GM21526 (cell line): Measurements from ENCODE around the gene C19orf25.

Experiments
- ATAC-seq: cut with Tn5 transposase; IDR thresholded peaks from one replicate; pipeline ENCODE4 v1.9.1; 2021; ENCODE audit warnings: moderate library complexity; ENCODE audit not compliant: unreplicated experiment, low FRiP score

The C19orf25 gene

DNA sequence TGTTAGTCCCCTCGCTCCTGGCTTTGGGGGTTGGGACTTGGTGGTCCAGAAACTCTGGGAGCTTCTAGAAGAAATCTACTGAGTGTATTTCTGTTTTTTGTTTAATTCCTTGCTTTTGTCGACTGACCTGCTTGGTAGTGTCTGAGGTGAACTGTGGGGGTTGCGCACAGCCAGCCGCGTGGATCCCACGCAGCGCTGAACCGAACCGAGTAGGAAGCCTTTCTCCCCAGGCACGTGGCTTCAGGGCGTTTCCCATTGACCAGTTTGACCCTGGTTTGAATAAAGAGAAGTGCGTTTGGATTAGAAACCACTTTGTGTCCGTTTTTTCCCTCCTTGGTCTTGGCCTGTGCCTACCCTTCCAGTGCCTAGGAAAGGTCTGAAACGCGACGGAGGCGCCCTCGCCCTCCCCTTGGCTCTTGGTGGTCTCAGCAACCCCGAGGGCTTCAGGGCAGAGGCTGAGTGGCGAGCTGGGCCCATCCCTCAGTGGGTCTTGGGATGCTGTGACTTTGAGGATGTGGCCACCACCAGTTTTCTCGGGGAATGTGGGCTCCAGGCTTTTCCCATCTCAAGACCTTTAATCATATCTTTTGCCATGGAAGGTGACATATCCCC lies 43.5 kb downstream of the C19orf25 start:
- no peak for ATAC-seq

DNA sequence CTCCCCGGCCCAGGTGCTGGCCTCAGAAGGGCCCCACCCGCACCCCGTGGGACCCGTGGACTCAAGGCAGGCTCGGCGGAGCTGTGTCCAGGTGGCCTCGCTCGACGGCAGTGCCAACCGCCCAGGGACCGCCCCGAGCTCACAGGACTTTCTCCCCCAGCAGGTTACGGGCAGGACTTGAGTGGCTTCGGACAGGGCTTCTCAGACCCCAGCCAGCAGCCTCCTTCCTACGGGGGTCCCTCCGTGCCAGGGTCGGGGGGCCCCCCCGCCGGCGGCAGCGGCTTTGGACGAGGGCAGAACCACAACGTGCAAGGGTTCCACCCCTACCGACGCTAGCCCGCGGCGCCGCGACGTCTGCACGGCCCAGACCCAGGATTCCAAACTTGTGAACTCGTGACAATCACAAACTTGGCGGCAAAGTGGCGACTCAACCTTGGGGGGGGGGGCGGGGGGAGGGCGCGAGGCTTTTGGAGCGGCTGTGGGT lies 44.4 kb downstream of the C19orf25 start:
- no peak for ATAC-seq

DNA sequence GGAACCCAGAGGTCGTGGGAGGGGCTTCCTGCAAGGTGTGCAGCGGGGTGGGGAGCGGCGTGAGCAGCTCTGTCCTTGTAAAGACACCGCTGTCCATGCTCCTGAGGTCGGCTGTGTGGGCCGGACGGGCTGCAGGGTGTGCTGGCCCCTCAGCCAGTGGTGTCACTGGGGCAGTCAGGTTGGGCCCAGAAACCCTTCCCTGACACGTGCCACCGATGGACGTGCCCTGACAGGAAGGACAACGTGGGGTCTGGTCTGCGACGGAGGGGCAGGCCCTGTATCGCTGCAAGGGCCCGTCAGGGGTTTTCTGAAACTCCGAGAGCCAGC lies 45.0 kb downstream of the C19orf25 start:
- no peak for ATAC-seq

DNA sequence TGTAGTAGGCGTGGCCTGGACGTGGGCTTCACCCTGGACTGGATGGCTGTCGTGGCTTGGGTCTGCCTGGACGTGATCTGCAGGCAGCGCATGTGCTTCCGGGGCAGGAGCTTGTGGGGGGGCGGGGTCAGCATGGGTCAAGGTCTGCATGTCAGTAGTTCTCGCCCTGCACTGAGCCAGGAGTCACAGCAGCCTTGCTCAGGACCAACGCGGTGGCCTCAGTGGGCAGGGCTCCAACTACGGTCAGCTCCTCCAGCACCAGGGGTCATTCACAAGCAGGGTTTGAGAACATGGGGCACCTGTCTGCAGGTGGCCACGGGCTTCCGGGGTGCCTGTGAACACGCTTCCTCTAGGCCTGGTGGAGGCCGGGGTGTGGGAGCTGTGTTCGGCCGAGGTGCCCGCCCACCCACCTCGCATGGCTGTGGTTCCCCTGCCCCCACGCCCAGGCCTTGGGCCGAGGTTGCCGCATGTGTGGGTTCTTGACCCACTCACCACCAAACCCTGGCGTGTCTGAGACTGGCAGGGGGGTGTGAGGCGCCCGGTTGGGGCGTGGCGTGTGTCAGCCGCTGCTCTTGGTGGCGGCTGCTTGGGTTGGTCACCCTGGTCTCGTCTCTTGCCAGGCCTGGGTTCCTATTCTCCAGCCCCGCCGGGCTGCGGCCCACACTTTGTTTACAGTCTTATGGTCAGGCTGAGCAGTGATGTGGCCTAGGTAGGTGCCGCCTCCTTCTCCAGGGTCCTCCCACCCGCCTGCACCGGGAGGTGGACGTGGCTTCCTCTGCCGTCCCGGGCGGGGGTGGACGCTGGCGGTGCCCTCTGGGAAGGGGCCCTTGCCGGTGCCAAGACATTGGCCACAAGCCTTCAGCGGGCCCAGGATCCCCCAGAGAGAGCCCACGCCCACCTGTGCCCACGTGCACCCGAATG lies 45.6 kb downstream of the C19orf25 start:
- ATAC-seq, result no peak

DNA sequence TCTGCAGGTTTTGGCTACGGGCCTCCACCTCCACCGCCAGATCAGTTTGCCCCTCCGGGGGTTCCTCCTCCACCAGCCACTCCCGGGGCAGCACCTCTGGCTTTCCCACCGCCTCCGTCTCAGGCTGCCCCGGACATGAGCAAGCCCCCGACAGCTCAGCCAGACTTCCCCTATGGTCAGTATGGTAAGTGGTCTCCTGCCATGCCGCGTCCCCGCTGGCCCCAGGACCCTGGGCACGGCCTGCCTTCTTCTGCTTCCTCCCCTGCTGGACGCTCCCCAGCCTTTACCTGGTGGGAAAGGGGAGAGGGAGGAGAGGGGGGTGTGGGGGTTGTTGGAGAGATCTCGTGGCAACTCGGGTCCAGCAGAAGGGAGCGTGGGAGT lies 46.5 kb downstream of the C19orf25 start:
- no peak for ATAC-seq

DNA sequence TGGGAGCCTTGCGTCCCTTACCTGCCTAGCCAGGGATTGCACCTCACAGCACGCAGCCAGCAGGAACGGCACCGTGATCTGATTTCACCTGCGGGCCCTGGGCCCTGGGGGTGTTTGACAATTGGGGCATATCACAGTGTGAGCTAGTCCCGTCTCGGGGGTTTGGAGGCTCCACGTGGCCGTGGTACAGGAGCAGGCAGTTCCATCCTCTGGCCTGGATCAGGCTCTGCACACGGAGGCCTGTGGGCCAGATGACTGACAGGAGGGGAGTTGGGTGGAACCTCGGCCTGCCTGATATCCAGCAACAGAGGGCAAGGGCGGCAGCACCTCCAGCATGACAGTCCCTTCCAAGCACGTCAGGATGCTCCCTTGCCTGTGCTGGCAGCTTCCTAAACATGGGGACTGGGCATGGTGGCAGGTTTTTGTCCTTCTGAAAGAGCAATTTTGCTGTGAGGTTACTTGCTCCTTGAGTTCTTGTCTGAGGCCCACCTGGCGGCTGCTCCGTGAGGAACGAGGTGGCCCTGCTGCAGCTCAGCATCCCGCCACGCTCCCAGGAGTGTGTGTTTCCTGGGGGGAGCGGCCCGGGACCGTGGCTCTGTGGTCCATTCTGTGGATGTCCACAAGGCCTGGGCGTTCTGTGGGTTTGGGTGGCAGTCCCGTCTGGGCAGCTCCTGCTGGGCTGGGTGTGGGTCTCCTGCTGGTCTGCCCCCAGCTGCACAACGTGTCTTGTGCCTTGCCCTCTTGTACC lies 47.1 kb downstream of the C19orf25 start:
- ATAC-seq, result no peak

DNA sequence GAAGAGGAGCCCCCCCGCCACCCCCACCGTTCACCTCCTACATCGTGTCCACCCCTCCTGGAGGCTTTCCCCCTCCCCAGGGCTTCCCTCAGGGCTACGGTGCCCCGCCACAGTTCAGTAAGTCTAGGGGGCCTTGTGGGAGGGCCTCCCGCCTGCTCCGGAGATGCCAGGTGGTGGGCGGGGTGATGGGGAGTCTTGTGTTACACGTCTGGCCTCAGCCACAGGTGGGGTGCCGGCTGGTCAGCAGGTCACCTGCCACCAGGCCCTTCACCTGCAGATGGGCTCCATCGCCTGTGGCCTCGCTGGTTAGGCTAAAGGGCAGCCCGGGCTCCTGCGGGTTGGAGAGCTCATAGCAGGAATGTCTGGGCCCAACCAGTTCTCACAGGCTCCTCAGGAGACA lies 48.8 kb downstream of the C19orf25 start:
- no peak for ATAC-seq

DNA sequence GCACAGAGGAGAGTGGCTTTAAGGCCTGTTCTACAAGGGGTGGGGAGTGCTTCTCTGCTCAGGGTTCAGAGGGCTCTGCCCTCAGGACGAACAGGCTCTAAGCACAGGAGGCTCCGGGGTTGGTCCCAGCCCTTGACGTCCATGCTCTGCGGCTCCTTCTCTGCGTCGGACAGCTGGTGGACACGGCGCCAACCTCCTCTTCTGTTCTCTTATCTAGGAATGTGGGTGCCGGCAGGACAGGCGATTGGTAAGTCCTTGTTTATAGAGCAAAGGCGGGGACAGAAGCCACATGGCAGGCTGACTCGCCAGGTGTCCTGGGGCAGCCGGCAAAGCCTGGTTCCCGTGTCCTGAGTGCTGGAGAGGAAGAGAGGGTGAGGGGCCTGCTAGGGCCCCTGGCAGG lies 49.3 kb downstream of the C19orf25 start:
- no peak for ATAC-seq

DNA sequence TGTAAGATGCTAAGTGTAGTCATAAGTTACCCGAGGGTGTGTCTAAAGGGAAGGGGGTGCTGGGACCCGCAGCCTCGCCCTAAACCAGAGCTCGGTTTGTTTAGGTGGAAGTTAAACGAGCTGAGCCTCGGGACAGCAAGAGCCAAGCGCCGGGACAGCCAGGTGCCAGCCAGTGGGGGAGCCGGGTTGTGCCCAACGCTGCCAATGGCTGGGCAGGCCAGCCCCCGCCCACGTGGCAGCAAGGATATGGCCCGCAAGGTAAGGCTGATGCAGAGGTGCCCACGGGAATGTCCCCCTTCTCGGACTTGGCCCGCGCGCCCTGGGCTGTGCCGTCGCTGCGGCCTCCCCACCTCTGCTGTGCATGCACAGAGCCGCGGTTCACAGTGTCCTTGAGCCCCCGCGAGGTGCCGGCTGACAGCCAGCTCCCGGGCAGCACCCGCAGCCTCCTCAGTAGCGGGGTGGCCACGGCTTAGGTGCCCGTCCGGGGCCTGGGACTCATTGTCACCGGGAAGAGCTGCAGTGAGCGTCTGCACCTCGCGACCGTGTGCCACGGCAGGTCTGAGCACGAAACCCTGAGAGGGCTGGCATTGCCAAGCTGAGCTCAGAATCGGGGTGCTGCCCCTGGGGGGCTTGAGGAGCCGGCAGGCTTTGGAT lies 50.1 kb downstream of the C19orf25 start:
- ATAC-seq, result no peak

DNA sequence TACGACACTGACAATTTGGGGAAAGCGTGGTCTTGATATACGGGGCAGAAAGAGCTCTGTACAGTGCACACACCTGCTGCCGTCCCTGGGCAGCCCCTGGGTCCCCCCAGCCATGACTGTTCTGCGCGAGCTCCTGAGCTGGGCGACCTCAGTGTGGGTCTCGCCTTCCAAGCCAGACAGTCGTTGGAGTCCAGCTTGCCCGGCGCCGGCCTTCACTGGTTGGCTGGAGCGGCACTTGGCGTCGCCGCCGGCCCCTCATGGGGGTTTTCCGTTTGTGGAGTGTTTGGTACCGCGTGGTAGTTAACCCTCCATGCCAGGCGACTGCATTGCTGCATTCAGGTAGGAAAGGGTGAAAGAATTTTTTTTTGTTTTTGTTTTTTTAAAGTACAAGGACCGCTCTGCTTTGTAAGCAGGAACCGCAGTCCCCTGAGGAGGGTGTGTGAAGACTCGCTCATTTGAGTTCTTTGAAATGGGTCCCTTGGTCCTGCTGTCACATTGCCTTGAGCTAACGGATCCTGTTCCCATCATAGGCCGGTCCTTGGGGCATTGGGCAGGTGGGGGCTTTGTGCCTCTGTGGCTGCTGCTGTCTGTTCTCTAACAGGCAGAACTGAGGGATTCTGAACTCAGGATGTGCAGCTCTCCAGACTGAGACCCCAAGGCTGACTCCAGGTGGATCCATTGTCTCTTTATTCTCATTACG lies 51.6 kb downstream of the C19orf25 start:
- ATAC-seq, result no peak

DNA sequence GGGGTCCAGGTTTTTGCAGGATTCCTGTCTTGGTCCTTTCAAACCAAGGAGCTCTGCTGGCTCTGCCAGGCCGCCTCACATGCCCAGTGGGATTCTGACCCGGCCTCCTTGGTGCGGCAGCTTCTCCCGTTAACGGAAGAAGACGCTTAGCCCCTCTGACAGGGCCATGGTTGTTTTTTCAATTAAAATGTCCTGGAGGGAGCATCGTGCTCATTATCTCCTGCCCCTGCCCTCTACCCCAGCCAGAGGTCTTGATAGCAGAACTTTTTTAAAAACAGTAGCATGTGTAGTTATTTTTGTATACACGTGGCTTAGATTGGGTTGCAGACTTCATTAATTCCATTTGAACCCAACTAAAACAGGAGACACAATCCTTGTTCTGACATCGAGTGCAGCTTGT lies 52.3 kb downstream of the C19orf25 start:
- ATAC-seq, result no peak

DNA sequence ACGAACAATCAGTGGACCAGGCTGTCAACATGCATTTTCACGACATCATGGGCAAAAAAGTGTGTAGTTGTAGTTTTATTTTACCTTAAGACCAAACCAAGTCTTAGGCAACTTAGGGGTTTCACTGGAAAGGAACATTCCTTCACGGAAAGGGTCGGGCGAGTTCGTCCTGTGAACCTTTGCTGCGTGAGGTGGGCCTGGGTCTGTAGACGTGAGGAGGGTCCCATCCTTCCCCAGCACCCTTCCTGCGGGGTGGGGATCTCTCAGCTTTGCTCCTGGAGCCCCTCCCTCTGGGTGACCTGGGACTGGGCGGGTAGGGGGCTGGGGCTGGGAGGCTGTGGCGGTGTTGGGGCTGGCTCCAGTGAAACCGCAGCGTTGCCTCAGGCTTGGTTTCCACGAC lies 53.1 kb downstream of the C19orf25 start:
- no peak for ATAC-seq

DNA sequence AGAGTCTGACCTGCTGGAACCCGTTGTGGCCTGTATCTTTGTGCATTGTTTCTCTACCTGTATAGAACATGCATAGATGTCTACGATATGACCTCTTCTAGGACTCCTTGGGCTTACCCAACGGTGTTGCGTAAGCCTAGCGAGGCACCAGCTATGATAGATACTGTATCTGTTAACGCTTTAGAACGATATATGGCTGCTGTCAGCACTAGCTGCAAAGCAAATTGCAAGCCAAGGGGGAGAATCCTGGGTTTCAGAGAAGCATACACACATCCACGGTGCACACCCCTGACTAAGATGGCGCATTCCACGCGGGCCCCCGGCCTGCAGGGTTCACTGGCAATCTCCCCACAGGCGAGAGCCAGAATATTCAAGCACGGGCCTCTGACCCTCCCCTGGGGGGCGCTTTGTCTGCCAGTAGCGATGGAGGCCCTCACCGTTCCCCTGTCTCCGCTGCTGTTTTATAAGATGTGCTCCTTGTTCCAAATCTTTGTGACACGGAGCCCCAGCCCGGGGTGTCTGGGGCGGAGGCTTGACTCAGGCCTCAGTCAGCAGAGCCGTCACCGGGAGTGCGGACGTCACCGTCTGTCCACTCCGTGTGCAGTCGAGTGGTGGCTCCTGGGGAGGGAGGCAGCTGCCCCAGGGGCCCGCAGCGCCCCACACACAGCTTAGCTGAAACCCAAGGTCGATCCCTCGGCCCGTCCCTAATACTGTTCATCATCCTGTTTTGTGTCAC lies 53.7 kb downstream of the C19orf25 start:
- no peak for ATAC-seq

DNA sequence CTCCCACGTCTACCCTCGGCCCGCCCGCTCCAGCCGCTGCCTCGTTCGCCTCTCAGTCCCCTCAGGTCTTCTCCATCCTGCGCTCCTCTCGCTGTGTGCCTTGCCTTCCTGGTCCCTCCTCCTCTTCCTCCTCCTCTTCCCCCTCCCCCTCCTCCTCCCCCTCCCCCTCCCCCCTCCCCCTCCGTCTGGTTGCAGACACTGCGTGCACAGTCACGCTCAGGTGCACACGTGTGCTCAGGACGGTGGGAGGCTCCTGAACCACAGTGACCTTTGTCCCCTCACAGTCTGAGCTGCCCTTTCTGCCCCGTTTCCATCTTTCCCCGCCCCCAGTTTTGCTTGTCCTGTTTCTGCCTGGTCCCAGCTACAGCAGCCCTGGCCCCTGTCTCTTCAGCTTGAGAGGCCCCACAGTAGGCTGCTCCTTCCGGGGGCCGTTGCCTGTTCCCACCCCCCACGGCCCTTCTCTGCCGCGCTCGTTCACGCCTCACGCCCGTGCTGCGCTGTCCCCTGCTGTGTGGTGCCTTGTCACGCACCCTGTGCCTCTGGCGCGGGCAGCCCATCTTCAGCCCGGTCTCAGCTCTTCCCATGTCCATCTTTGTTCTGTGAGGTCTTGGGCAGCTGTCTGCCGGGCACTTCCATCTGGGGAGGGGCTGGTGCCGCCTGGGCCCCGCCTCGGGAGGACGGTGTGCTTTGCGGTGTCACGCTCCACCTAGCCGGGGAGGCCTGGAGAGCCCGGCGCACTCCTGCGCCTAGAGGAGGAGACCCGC lies 54.6 kb downstream of the C19orf25 start:
- ATAC-seq, result no peak

DNA sequence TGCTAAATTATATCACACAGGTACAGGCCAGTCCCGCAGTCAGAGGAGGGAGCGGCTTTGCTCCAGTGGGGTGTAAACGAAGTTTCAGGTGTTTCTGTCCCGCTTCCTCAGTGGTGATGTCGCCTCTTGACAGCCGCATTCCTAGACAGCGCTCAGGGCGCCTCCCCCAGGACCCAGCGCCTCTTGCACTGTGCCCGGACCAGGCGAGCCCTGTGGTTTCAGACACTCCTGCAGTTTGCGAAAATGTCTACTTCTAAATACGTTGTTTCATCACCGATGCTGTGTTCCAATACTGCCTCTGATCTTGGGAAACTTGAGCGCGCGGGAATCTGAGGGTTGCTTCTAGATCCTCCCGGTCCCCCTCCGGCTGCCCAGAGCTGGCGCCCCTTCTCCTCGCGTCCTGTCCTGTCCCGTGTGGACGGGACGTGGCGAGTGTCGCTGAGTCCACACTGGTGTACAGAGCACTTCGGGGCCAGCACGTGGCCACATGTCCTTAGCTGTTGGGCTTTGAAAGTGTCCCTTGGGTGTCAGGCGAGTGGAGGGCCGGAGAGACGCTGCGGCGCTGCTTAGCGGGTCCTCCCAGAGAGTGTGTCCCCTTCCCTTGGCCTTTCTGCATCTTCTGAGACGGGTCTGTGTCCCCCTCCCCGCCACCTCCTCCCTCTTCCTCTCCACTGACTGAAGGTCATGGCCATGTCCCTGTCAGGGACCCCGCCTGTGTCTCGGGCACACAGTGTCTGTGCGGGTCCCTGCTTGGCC lies 55.4 kb downstream of the C19orf25 start:
- no peak for ATAC-seq
